ENCODE measurements around the gene NEK10.
"Not testable (repeated sequence)": the region's sequence is repeated elsewhere in the genome, so short reads cannot be mapped to it uniquely, and the experiment has no call there.

NEK10 gene, protein sequence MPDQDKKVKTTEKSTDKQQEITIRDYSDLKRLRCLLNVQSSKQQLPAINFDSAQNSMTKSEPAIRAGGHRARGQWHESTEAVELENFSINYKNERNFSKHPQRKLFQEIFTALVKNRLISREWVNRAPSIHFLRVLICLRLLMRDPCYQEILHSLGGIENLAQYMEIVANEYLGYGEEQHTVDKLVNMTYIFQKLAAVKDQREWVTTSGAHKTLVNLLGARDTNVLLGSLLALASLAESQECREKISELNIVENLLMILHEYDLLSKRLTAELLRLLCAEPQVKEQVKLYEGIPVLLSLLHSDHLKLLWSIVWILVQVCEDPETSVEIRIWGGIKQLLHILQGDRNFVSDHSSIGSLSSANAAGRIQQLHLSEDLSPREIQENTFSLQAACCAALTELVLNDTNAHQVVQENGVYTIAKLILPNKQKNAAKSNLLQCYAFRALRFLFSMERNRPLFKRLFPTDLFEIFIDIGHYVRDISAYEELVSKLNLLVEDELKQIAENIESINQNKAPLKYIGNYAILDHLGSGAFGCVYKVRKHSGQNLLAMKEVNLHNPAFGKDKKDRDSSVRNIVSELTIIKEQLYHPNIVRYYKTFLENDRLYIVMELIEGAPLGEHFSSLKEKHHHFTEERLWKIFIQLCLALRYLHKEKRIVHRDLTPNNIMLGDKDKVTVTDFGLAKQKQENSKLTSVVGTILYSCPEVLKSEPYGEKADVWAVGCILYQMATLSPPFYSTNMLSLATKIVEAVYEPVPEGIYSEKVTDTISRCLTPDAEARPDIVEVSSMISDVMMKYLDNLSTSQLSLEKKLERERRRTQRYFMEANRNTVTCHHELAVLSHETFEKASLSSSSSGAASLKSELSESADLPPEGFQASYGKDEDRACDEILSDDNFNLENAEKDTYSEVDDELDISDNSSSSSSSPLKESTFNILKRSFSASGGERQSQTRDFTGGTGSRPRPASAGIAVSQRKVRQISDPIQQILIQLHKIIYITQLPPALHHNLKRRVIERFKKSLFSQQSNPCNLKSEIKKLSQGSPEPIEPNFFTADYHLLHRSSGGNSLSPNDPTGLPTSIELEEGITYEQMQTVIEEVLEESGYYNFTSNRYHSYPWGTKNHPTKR

GRCh38 chr3:27368831-27369607 is at the start of gene NEK10:
TSS of gene NEK10 (minus strand) at chr3:27369383. CDS start at chr3:27352882, 16,501 bp downstream.
- peak; percentile 63 for DNase-seq

DNA sequence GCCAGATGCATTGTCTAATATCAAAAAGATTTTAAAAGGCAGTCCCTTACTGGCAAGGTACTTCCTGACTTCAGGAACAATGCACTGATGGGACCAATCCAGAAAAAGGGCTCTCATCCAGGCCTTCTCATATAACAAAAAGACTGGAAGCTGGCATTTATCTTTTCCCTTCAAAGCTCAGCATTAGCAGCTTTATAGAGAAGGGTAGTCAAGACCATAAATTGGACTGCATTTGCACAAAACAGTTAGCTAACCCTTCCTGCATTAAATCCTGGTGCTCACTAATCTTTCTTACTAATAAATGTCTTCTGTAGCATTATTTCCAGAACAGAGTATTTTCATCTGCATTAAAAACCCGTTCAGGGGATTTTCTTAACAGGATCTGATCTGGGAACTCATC is 46.0 kb upstream of the NEK10 start:
- DNase-seq, result no peak

DNA sequence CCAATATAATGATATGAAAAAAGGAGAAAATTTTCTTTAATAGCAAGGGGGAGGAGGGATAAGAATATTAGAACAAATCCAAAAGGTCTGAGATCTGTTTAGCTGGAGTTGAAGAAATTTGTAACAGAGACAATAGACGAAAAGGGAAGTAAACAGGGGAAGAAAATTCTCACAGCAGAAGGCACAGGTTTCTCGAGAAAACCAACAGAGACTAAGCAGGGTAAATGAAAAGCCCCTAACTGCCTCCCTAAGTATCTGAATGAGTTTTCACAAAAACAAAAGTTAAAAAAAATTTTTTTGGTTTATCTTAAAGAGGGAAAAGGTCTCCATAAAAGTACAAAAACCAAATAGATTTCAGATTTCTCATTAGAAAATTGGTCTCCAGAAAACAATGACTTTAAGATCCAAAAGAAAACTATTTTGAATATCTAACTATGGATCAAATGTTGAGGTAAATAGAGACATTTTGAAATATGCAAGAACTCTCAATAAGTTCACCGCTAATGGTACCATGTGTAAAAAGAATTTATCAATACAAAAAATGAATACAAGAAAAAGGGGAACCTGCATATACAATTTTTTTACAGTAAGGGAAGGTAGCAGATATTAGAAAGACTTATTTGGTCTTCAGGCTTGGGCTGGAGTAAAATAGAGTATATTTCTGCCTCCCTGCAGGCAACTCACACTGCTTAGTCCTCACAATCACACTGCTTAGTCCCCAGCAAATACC is 23.9 kb upstream of the NEK10 start:
- DNase-seq, result no peak

GRCh38 chr3:27392414-27392813 is 23.2 kb upstream of the NEK10 start:
- not testable (repeated sequence) for DNase-seq

DNA sequence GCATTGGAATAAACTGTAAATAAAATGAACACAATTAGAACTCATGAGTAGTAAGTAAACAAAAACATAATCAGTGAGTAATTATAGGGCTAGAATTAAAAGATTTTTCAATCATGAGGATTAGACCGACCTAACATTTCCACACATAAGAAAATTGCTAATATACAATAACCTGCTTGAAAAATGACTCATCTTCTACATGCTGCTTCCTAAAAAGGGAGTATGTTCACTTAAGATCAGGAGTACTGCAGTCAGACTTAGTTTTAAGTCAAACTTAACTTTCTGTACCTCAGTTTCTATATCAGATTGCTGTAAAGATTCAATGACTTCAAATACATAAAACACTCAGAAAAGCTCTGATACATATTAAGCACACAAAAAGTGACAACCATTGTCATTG is 22.6 kb upstream of the NEK10 start:
- no peak for DNase-seq

- DNase-seq, result no peak
Observed at GRCh38 chr3:27387625-27388024, 18.4 kb upstream of the NEK10 start.

- no peak for DNase-seq
Observed at GRCh38 chr3:27385504-27385903, 16.3 kb upstream of the NEK10 start.

DNA sequence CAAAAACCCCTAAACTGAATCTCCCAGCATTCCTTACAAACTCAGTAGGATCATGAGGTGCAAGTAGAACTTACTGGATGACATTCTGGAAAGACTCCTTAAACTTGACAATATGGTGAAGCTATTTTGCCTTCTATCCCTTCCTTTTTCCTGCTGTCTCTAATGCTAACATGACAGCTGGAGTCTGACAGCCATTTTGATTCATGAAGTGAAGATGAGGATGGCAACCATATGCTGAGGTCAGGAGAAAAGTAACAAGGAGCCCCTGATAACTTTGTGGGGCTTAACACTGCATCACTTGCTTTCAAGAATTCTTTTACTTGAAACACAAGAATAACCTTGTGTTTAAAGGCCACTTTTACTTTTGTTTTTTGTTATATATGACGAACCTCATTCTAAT is 15.0 kb upstream of the NEK10 start:
- no peak for DNase-seq

DNA sequence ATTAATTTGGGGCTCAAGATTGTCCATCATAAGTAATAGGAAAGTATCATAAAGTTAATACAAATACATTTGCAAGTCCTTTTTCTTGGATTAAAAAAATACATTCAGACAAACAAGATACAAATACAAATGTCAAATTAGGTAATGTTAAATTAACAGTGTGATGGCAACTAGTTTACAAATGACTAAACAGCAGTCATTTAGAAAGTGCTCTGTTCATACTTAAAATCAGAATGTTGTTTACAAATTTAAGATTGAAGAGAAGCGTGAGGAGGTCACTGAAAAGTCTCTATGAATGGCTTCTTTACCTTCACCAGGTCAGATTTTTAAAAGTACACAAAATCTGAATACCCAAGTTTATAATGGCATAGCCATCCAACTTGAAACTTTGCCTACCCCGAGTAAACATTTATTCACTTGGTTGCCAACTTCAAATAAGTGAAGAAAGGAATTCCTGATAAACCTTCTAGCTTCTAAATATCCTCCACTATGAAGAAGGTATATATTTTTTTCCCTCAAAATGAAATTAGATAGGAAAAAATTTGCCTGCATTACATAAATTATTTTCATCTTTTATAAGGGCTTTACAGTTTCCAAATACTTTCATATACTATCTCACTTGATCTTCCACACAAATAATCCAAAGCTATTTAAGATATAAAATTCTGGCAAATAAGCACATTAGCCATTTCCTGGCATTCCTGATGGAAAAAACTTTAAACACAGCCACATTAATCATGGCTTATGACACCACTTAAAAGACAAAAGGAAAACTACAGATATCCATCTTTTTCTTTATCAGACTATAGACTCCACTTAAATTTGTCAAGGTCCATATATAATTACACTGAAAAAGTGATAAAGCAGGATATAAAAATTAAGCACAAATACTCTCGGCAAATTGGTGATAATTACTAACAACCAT is 11.5 kb upstream of the NEK10 start:
- no peak for DNase-seq

- no peak for DNase-seq
Observed at GRCh38 chr3:27378331-27378730, 9.1 kb upstream of the NEK10 start.

DNA sequence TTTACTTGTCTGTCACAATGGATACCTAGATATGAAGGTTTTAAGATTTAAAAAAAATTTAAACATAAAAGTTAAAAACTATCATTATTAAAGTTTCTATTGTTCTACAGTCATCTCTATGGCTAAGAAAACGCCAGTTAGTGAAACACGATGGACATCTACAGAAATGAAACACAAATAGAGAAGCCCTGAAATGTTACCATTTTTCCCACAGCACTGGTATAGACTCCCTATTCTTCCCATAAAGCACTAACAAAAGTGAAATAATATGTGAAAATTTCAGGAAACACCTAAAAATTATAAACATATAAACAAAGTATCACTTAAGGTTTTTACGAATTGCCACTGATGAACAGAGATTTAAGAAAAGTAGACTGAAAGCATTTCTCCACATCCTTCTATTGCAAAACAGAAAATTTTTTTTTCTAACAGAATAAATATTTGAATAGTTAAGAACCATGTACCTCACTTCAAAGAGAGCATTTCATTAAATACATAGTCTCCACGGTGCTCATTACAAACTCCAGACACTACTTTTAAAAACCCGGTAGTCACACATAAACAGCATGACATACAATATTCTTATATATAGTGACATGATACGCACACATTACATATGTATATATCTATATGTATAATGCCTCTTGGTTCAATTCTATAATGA is 7.1 kb upstream of the NEK10 start:
- no peak for DNase-seq

GRCh38 chr3:27366062-27366591 is 3.1 kb downstream of the NEK10 start:
- no peak for DNase-seq

DNA sequence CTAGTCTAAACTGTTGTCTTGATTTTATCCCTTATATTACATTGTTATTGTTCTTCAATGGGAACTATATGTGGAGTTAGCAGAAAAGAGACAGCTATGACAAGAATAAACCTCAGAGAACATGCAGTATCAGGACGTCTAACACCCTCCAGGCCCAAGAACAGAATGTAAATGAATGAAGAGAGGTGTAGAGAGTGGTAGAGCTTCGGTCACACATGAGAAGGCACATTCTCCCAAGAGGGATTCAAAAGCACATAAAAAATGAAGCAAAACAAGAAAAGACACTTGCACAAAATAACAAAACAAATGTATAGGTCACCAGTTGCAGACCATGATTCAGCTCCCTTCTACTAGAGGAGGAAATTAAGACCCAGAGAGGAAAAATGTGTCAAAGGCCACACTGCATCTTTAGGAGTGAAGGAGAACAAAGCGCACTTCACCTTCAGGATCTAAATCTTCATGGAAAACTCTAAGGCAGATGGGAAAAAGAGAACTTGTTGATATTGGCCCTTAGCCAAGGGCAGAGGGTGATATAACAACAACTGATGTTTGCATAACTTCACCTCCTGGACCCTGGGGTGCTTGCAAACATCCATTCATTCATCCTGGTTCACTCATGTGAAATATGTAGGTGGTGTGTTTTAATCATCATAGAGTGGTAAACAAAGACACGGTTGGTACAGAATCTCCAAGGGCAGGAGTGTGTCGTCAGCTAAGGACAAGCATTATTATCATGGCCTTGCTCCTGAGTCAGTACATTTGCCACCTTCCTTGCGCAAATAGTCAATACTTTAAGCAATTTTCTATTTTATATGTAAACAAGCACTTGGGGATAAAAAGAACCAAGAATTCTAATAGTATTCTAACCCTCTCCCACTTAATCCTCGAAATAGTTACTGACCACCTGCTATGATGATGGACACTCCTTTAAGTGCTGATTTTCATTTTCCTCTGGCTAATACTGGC is 8.8 kb downstream of the NEK10 start:
- DNase-seq, result no peak

DNA sequence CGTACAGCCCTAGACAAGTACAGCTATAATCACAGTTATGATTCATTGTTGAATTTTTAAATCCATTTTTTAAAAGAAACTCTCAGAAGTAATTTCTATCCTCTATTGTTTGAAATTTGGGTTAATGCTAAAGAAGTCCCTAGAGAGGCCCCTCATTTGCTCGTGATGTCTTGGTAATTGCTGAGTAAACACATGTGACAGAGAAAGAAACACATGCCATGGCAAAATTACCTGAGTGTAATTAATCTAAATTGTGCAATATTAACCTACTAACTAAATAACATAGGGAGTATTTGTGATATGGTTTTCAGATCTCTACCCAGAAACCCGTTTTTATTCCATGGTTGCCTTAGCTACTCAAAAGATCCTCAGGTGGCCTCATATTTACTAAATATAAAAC is 10.8 kb downstream of the NEK10 start:
- DNase-seq, result no peak

- peak; percentile 20 for DNase-seq
Observed at GRCh38 chr3:27357665-27358258, 11.4 kb downstream of the NEK10 start.

- DNase-seq, result no peak
Observed at GRCh38 chr3:27356976-27357375, 12.2 kb downstream of the NEK10 start.

DNA sequence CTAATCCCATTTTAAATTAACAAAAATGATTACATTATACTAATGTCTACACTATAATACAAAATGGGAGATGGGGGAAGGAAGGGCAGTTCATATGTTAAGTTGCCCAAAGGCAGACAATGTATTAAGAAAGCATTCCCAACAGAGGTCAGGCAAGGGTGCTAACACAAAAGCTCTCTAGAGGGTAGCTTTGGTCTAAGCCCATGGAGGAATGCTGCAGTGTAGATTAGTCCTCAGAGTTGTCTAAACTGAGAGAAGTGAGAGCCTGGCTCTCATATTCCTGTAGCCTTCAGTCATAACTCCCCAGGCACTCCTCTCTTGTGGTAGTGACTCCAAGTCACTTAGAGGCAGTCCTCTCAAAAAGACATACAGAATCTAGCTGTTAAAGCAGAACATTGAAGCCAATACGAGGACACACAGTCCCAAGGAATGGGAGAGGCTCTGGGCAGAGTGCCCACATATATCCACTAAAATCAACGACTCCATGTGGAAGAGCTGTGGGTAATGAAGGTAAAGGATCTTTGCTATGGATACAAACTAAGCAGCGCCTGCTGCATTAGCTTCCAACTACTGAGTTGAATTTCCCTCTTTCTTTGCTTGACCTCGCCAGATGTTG is 14.5 kb downstream of the NEK10 start:
- DNase-seq, result no peak

- DNase-seq, result no peak
Observed at GRCh38 chr3:27354161-27354560, 15.0 kb downstream of the NEK10 start.

Measured in NCI-H226 (cell line).